PC-3 (cell line): ENCODE results near the gene GNG14. TPM values are rescaled to one million over a fixed set of nuclear protein-coding genes. Genes with fewer than 3 reads are reported as not detected.

Experiments used
- ATAC-seq: fragments of 200-7000 bp; cut with Tn5 transposase; 2 replicates; pipeline ENCODE4 v1.9.1; 2020; ENCODE audit warnings: mild to moderate bottlenecking, moderate library complexity
- BruUV-seq: library from RNA; stranded (reverse); fragments of 400-500 nt; replicated peaks from 2 replicates; lab custom pipeline; 2021; lab: Mats Ljungman, UMichigan
- CTCF ChIA-PET: fragments of 300-600 bp; sonication (Branson Sonifier 250); formaldehyde crosslinking; loops from one replicate; lab custom pipeline; 2022; ENCODE audit warnings: antibody characterized with exemption; lab: Charles Lee
- POLR2A ChIA-PET: fragments of 300-600 bp; sonication (Branson Sonifier 250); formaldehyde crosslinking; loops from one replicate; lab custom pipeline; 2022; ENCODE audit warnings: antibody characterized with exemption; ENCODE audit not compliant: unreplicated experiment; lab: Charles Lee
- DNase-seq: peaks from one replicate; pipeline ENCODE4 v3.0.0-alpha.2; 2015
- H2AFZ ChIP-seq: fragments of 300-600 bp; sonication (generic); 2 replicates; pipeline ENCODE4 v1.6.0; 2016; ENCODE audit warnings: antibody characterized with exemption, low read length
- H3F3A ChIP-seq: fragments of 300-600 bp; sonication (generic); one replicate; pipeline ENCODE4 v1.6.0; 2017; ENCODE audit warnings: antibody characterized with exemption, low read length, control low read depth, mild to moderate bottlenecking; ENCODE audit not compliant: unreplicated experiment
- H3K27ac ChIP-seq: fragments of 300-600 bp; sonication (generic); 2 replicates; pipeline ENCODE4 v1.5.1; 2016; ENCODE audit warnings: mild to moderate bottlenecking, low read length
- H3K27me3 ChIP-seq: fragments of 300-600 bp; sonication (generic); 2 replicates; pipeline ENCODE4 v1.6.1; 2016; ENCODE audit warnings: low read length, mixed read lengths
- H3K36me3 ChIP-seq: fragments of 300-600 bp; sonication (generic); 2 replicates; pipeline ENCODE4 v1.6.1; 2016; ENCODE audit warnings: low read depth, mixed run types, low read length, mixed read lengths
- H3K4me1 ChIP-seq: fragments of 300-600 bp; sonication (generic); 2 replicates; pipeline ENCODE4 v1.5.1; 2016; ENCODE audit warnings: low read length; ENCODE audit not compliant: insufficient read depth
- H3K4me2 ChIP-seq: fragments of 300-600 bp; sonication (generic); 2 replicates; pipeline ENCODE4 v1.6.0; 2016; ENCODE audit warnings: low read length
- H3K4me3 ChIP-seq: fragments of 300-600 bp; sonication (generic); 2 replicates; pipeline ENCODE4 v1.5.1; 2016; ENCODE audit warnings: mild to moderate bottlenecking, low read length, mixed read lengths
- H3K79me2 ChIP-seq: fragments of 300-600 bp; sonication (generic); 2 replicates; pipeline ENCODE4 v1.6.1; 2017; ENCODE audit warnings: low read length, mixed read lengths
- H3K9ac ChIP-seq: fragments of 300-600 bp; sonication (generic); 2 replicates; pipeline ENCODE4 v1.6.0; 2016; ENCODE audit warnings: mild to moderate bottlenecking, low read length
- H3K9me2 ChIP-seq: fragments of 300-600 bp; sonication (generic); replicated peaks from 2 replicates; pipeline ENCODE4 v1.6.1; 2016; ENCODE audit warnings: mixed run types, low read length, mixed read lengths
- H3K9me3 ChIP-seq: fragments of 300-600 bp; sonication (generic); 2 replicates; pipeline ENCODE4 v1.6.1; 2016; ENCODE audit warnings: low read length, mixed read lengths
- H4K20me1 ChIP-seq: fragments of 300-600 bp; sonication (generic); 2 replicates; pipeline ENCODE4 v1.6.1; 2016; ENCODE audit warnings: low read length, mixed read lengths
- EZH2 ChIP-seq: fragments of 300-600 bp; sonication (generic); IDR thresholded peaks from one replicate; pipeline ENCODE4 v1.6.1; 2017; ENCODE audit warnings: antibody characterized with exemption, mild to moderate bottlenecking, low read length; ENCODE audit not compliant: unreplicated experiment
- EZH2phosphoT487 ChIP-seq: fragments of 300-600 bp; sonication (generic); IDR thresholded peaks from 2 replicates; pipeline ENCODE4 v1.6.1; 2018; ENCODE audit warnings: mild to moderate bottlenecking, antibody characterized with exemption, low read length, borderline replicate concordance
- intact Hi-C: fragments of 100-400 bp; cut with micrococcal nuclease; formaldehyde crosslinking; loops from 2 replicates; pipeline ENCODE4 v1.9.0; 2023
- total RNA-seq: library from RNA; depleted of rRNA; stranded (reverse); fragments of >200 nt; gene quantifications from 2 replicates; pipeline ENCODE4 v1.2.3, GENCODE V29; 2014
- TF ChIP-seq, protein P1 (sequence below): fragments of 300-600 bp; sonication (generic); conservative IDR thresholded peaks from 2 replicates; pipeline ENCODE4 v1.5.1; 2017; ENCODE audit warnings: antibody characterized with exemption, low read depth, mild to moderate bottlenecking, low read length

Gene GNG14
- total RNA-seq, 1 experiment from 2014 or later, result not detected

DNA sequence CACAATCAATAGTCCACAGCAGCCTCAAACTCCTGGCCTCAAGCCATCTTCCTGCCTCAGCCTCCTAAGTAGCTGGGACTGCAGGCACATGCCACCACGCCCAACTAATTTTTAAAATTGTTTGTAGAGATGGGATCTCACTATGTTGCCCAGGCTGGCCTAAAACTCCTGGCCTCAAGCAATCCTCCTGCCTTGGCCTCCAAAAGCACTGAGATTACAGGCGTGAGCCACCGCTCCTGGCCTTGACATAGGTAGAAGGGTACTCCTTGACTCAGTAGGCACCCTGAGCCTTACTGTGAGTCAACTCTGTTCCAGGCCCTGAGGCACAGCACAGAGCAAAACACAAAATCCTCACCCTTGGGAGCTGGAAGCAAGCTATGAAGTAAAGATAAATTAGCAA lies 28.1 kb downstream of the GNG14 start:
- no TSS peak for BruUV-seq
- no peak for TF ChIP-seq EZH2phosphoT487
- TF ChIP-seq, protein P1, sequence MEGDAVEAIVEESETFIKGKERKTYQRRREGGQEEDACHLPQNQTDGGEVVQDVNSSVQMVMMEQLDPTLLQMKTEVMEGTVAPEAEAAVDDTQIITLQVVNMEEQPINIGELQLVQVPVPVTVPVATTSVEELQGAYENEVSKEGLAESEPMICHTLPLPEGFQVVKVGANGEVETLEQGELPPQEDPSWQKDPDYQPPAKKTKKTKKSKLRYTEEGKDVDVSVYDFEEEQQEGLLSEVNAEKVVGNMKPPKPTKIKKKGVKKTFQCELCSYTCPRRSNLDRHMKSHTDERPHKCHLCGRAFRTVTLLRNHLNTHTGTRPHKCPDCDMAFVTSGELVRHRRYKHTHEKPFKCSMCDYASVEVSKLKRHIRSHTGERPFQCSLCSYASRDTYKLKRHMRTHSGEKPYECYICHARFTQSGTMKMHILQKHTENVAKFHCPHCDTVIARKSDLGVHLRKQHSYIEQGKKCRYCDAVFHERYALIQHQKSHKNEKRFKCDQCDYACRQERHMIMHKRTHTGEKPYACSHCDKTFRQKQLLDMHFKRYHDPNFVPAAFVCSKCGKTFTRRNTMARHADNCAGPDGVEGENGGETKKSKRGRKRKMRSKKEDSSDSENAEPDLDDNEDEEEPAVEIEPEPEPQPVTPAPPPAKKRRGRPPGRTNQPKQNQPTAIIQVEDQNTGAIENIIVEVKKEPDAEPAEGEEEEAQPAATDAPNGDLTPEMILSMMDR, result no peak
- no peak for TF ChIP-seq EZH2
- H3F3A ChIP-seq, result peaks cover 5% of the 10 kb centered on the region
- DNase-seq (no peak), ATAC-seq (no peak)
- no peak overlapping the region for H3K4me2 ChIP-seq
- ChIA-PET POLR2A (interaction anchor here (0.5 kb wide), 1 partner anchor 39 kb away, joined by 5 read pairs; no protein-coding TSS in a partner anchor), CTCF (interaction anchor here (0.5 to 0.7 kb wide), 3 partner anchors 10 to 44 kb away, joined by 3 to 11 read pairs (median 9); no protein-coding TSS in a partner anchor)
- H3K4me3 ChIP-seq, result no peak overlapping the region
- no peak overlapping the region for H2AFZ ChIP-seq
- H4K20me1 ChIP-seq, result peaks cover 19% of the 10 kb centered on the region; the same call in 1 of the 2 replicates
- no peaks in the 10 kb centered on the region for H3K9me2 ChIP-seq
- H3K9me3 ChIP-seq, result no peaks in the 10 kb centered on the region
- H3K4me1 ChIP-seq, result peaks cover 24% of the 10 kb centered on the region
- no peak overlapping the region for H3K9ac ChIP-seq
- intact Hi-C loops, result loop anchor here (2.0 kb wide), 1 partner anchor 17 kb away; no protein-coding TSS in a partner anchor
- no peaks in the 10 kb centered on the region for H3K27me3 ChIP-seq
- H3K79me2 ChIP-seq, result peaks cover 56% of the 10 kb centered on the region
- H3K27ac ChIP-seq, result no peak overlapping the region
- H3K36me3 ChIP-seq, result peaks cover 63% of the 10 kb centered on the region

DNA sequence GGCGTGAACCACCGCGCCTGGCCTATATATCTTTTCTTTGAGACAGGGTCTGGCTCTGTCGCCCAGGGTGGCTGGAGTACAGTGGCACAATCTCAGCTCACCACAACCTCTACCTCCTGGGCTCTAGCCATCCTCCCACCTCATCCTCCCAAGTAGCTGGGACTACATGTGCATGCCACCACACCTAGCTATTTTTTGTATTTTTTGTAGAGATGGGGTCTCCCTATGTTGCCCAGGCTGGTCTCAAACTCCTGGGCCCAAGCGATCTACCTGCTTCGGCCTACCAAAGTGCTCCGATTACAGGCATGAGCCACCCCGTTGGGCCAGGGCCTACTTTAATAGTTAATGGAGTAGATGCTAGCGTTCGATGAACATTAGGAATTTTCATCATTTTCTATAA lies 32.5 kb downstream of the GNG14 start:
- no peak for TF ChIP-seq EZH2phosphoT487
- TF ChIP-seq, protein P1, result no peak
- no peak for TF ChIP-seq EZH2
- peaks cover 37% of the 10 kb centered on the region for H3K4me1 ChIP-seq
- peak overlapping the region; percentile 87 for H3K9ac ChIP-seq
- no peaks in the 10 kb centered on the region for H3K9me2 ChIP-seq
- H4K20me1 ChIP-seq, result peaks cover 19% of the 10 kb centered on the region; the same call in 1 of the 2 replicates
- peak overlapping the region; percentile 94 for H3K4me2 ChIP-seq
- H3K79me2 ChIP-seq, result peaks cover 85% of the 10 kb centered on the region
- ATAC-seq (no peak), DNase-seq (no peak)
- peak overlapping the region; percentile 89 for H3K4me3 ChIP-seq
- H3K36me3 ChIP-seq, result peaks cover 30% of the 10 kb centered on the region
- POLR2A ChIA-PET, result interaction anchor here (0.6 kb wide), 1 partner anchor 1451 kb away, joined by 3 read pairs; no protein-coding TSS in a partner anchor
- H3K9me3 ChIP-seq, result no peaks in the 10 kb centered on the region
- BruUV-seq, result no TSS peak
- H3K27ac ChIP-seq, result no peak overlapping the region
- intact Hi-C loops, result no loop called here
- H2AFZ ChIP-seq, result peak overlapping the region; percentile 8; the same call in 1 of the 2 replicates
- peaks cover 5% of the 10 kb centered on the region for H3F3A ChIP-seq
- CTCF ChIA-PET, result no interaction called here
- no peaks in the 10 kb centered on the region for H3K27me3 ChIP-seq
